EH (cell line): ENCODE results near the gene FBXO44.

Experiments
- DNase-seq: peaks from one replicate; pipeline ENCODE4 v3.0.0-alpha.2; 2015; ENCODE audit warnings: low read depth

FBXO44 gene

GRCh38 chr1:11708554-11709350, 54.1 kb downstream of the FBXO44 start:
- DNase-seq, result no peak

GRCh38 chr1:11711490-11711889, 56.8 kb downstream of the FBXO44 start:
- no peak for DNase-seq

- no peak for DNase-seq
These were observed 57.6 kb downstream of the FBXO44 start for GRCh38 chr1:11712285-11712684.
